Urothelium cell line (cell line): ENCODE measurements around the gene CYP2J2.
A peak's percentile ranks its signal among the peaks of the same experiment; 100 is the strongest.
"Not testable (repeated sequence)": the region's sequence is repeated elsewhere in the genome, so short reads cannot be mapped to it uniquely, and the experiment has no call there.

Experiments used
- DNase-seq: peaks from one replicate; pipeline ENCODE4 v3.0.0; 2011; ENCODE audit warnings: low spot score, mixed read lengths
- FAIRE-seq: peaks from 2 replicates; lab custom pipeline; 2011; peaks lifted over from hg19 to GRCh38; lab: Jason Lieb, UNC

Gene CYP2J2, protein sequence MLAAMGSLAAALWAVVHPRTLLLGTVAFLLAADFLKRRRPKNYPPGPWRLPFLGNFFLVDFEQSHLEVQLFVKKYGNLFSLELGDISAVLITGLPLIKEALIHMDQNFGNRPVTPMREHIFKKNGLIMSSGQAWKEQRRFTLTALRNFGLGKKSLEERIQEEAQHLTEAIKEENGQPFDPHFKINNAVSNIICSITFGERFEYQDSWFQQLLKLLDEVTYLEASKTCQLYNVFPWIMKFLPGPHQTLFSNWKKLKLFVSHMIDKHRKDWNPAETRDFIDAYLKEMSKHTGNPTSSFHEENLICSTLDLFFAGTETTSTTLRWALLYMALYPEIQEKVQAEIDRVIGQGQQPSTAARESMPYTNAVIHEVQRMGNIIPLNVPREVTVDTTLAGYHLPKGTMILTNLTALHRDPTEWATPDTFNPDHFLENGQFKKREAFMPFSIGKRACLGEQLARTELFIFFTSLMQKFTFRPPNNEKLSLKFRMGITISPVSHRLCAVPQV

DNA sequence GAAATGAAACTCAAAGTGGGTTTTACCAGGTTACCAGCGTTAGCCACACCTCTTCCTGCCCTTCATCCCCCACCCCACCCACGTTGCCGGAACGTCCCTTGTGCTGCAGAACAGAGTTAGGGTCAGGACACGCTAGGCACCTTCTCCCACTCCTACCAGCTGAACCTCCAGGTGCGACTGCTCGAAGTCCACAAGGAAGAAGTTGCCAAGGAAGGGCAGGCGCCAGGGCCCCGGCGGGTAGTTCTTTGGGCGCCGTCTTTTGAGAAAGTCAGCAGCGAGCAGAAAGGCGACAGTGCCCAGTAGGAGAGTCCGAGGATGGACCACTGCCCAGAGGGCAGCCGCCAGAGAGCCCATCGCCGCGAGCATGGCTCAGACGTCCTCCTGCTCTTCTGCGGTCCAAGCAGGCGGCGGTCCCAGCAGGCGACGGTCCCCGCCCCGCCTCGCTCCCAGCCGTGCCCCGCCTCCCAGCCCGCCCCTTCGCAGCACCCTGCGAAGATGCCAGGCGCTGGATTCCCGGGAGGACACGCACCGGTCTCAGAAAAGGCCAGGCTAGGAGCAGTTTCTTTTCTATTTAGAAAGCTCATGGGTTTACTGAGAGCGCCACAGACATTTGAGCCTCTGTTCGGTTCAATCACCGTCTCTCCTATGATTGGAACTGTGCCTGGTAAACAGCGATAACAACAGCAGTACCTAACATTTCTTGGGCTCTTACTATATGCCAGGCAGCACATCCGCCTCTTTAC is at the start of gene CYP2J2:
CYP2J2 (minus strand) TSS at position 393 of the 743 bp plus-strand sequence; CDS start at position 366, 27 bp downstream.
- DNase-seq: peak; percentile 81
- FAIRE-seq: peak; percentile 46

DNA sequence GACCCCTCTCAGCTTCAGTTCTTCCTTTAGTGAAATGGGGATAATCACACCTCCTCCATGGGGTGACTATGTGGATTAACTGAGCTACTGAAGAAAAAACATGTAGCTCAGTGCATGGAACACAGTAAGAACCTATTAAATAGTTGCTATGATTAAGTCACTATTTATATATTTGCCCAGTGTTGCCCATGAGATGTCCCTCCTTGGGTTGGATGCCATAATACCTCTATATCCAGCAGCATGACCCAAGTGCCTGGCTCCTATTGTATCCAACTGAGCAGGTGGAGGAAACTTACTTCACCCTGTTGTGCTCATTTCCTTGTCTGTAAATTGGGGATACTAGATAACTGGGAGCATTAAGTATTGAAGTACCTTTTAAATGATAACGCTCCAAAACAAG is 47.1 kb upstream of the CYP2J2 start:
- FAIRE-seq (no peak), DNase-seq (no peak)

DNA sequence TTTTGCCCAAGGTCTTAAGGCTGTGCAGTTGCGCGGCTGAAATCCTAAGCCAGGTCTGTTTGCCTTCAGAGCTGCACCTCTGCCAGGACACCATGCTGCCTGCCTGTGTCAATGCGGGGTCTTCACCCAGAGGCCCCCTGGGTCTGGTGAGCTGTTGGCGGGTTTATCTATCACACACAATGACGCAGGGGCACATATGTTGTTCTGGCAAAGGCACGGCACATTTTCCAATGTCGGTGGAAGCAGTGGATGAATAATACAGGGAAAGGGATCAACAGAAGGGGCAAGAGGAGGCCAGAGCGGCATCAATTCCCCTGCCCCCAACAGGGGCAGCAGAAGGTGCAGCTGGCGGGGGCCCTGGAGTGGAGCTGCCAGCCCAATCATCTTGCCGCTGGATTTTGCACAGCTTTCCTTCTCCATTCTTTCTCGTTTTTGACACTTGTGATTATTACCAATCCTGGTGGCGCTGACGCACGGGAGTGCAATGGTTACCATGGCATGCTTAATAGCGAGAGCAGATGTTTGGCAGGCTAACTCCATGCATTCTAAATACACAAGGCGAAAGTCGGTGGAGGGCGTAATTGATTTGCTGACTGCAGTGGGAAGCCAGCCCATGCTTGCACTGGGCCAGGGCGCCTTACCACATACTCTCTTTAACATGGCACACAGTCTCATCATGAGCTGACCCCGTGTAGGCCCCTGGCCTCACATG is 45.8 kb upstream of the CYP2J2 start:
- FAIRE-seq (no peak), DNase-seq (no peak)

DNA sequence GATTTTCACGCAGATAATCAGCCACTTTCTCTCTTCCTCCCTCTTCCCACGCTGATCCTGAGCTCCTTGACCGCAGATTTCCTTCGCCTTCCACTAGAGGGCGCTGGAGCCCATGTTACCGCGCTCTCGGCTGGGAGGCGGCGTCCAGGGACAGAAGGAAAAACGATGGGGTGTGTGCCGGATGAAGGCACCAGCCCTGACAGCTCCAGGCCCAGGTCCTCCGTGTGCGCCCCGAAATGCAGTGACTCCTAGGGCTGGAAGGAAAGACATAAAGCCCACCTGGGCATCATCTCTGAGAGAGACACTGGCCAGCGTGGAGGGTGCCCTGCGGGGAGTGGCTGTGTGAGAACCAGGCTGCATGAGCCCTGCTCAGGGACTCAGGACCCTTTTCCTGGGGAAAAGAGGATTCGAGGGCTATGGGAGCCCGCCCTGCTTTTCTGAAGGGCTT is 44.9 kb upstream of the CYP2J2 start:
- FAIRE-seq (no peak), DNase-seq (peak; percentile 85)

DNA sequence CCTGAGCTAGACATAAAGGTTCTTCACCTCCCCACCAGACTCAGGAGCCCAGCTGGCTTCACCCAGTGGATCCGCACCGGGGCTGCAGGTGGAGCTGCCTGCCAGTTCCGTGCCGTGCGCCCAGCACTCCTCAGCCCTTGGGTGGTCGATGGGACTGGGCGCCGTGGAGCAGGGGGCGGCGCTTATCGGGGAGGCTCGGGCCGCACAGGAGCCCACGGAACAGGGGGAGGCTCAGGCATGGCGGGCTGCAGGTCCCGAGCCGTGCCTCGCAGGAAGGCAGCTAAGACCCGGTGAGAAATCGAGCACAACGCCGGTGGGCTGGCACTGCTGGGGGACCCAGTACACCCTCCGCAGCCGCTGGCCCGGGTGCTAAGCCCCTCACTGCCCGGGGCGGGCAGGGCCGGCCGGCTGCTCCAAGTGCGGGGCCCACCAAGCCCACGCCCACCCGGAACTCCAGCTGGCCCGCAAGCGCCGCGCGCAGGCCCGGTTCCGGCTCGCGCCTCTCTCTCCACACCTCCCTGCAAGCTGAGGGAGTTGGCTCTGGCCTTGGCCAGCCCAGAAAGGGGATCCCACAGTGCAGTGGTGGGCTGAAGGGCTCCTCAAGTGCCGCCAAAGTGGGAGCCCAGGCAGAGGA is 43.1 kb upstream of the CYP2J2 start:
- not testable (repeated sequence) for DNase-seq, FAIRE-seq

DNA sequence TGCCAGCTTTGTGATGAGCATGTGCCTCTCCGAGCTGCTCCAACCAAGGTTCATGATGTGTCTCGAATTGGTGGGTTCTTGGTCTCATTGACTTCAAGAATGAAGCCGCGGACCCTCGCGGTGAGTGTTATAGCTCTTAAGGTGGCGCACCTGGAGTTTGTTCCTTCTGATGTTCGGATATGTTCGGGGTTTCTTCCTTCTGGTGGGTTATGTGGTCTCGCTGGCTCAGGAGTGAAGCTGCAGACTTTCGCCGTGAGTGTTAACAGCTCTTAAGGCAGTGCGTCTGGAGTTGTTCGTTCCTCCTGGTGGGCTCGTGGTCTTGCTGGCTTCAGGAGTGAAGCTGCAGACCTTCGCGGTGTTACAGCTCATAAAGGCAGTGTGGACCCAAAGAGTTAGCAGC is 42.2 kb upstream of the CYP2J2 start:
- not testable (repeated sequence) for DNase-seq, FAIRE-seq

DNA sequence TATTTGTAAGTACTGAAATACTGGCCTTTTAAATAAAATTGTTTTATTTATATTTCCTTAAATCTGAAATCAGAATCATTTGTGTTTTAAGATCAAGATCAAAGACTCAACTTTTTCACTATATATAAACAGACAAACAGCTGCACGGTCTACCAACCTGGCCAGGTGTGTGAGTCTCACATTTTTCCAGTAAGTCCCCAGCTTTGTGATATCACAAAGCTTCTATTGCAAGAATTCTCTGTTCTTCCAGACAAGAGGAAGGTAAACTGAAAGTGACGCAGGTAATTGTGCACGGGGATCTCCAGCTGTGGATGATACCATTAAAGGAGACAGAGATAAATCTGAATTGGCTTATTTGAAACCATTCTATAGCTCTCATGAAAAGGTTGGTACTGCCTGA is 41.2 kb upstream of the CYP2J2 start:
- FAIRE-seq (no peak), DNase-seq (no peak)

DNA sequence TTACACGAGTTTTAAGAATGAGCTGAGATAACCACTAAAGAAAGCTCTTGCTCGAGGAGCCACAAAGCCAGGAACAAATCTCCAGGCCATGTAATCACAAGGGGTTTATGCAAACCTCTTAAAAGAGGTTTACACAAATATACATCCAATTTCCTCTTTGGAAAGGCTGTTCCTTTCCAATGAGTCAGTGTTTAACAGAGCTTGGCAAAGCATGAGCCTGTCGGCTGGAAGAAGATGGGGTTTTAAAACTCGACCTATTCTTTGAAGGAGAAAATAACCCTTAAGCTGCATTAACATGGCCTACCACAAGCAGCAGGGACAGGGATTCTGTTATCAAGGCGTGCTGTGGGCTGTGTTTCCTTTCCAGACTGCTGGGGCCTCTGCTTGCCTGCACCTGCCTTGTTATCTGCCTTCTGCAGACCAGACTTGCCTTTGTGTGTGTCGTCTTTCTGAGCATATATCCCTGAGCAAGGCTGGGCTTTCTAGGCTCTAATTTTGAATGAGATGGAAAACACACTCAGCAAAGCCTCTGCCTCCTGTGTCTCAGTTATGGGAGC is 40.6 kb upstream of the CYP2J2 start:
- DNase-seq: no peak
- no peak for FAIRE-seq

DNA sequence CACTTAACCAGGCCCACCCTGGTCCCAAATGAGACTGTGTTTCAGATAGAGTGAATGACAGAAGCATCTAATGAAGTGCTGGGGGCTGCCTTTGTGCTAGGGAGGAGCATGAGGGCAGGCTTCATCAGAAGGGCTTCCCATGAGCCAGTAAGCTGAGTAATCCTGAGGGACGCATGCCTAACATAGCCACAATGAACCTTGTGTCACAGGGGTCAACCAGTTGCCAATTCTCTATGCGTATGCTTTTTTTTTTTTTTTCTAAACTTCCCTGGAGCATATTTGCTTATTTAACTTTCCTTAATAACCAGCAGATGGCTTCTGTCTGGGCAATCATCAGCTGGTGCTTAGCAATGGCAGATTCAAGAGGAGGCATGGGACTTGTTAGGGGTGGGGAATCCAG is 25.5 kb upstream of the CYP2J2 start:
- DNase-seq: no peak
- FAIRE-seq: no peak

DNA sequence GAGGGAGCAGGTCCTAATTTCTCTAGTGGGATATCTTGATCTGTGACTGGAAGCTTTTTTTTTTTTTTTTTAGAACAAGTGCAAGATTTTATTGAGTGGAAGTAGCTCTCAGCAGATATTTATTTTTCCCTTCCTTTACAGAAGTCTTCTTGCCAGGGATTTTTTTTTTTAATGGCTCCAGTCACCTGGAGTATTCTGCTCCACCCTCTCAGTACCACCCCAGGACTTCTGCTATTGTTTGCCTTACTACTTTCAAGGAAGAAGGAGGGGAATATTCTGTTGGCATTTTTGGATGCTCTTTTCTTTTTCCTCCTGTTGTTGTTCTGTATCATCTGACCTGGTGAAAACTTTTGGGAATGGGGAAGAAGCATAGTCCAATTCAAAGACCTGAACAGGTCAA is 23.1 kb upstream of the CYP2J2 start:
- FAIRE-seq: no peak
- DNase-seq: no peak

DNA sequence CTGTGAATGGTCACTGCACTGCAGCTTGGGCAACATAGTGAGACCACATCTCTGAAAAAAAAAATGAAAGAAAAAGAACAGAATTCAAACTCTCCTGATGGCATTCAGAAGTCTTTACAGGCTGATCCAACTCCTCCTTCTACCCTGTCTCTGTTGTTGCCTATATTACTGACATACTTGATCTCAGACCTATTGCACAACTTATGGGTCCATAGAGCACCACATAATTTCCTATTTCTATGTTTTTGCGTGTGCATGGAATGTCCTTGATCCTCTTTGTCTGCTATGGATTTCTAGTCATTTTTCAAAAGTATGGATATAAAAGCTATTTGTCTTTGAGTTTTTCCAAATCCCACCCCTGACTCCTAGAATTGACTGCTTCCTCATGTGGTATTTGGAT is 22.4 kb upstream of the CYP2J2 start:
- DNase-seq: no peak
- no peak for FAIRE-seq

DNA sequence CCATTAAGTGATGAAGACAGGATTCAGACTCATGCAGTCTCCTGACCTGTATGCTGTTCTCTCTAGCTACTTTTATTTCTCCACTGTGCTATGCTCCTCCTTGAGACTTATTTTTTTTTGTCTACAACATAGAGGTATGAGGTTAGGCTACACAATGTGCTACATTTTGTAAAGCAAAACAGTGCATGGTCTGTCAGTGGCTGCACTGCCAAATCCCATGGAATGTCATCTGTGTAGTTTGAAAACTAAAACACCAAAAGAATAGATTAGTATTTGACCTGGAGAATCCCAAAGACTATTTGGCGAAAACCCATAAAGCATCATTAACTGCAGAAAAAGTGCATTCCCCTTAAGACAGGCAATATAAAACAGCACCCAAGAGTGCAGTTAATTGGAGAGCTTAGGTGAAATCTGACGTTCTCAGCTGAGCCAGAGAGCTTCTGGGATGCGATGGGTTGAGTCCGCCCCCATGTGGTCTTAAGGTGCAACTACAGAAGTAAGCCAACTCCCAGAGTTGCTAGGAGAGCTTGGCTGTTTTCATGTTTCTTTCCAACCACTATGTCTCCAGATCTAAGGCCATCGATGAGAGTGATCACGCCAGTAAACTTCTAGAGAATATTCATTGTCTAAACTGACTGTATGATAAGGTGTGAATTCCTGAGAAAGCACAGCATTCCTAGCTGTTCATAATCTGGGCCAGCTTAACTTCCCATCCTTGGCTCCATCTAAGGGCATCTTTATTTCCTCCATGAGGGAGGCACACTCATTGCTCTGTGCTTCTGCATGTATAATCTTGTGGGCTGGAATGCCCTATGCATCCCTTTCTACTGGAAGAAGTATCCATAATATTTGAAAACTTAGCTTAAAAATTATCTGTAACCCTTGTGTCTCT is 20.7 kb upstream of the CYP2J2 start:
- no peak for FAIRE-seq
- DNase-seq: peak; percentile 75

DNA sequence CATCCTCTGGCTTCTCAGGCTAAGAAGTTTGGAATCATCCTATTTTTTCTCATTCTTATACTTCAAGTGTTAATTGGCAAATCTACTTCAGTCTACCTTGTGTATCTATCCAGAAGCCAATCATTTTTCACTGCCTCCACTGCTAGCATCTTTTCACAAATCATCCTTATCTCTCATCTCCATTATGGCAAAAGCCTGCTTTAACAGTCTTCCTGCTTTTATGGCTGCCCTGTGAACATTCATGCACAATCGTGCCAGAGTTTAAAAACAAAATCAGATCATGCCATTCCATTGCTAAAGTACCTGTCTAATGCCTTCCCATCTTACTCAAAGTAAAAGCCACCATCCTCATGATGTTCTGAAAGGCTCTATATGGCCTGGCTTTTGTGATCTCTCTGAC is 19.2 kb upstream of the CYP2J2 start:
- no peak for DNase-seq
- FAIRE-seq: no peak

DNA sequence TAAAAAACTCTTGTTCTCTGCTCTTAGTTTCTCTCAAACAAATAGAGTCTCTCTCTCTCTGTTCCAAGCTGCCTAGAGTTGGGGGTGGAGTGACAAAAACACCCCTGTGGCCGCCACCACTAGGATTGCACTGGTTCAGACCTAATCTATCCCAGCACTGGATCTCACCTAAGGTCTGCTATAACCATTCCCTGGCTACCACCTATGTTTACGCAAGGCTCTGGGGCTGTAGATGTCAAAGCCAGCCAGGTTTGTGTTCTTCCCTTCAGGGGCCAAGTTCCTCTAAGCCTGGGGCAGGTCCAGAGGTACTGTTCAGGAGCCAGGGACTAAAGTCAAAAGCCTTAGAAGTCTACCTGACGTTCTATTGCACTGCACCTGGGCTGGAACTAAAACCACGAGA is 12.8 kb upstream of the CYP2J2 start:
- no peak for FAIRE-seq
- no peak for DNase-seq

DNA sequence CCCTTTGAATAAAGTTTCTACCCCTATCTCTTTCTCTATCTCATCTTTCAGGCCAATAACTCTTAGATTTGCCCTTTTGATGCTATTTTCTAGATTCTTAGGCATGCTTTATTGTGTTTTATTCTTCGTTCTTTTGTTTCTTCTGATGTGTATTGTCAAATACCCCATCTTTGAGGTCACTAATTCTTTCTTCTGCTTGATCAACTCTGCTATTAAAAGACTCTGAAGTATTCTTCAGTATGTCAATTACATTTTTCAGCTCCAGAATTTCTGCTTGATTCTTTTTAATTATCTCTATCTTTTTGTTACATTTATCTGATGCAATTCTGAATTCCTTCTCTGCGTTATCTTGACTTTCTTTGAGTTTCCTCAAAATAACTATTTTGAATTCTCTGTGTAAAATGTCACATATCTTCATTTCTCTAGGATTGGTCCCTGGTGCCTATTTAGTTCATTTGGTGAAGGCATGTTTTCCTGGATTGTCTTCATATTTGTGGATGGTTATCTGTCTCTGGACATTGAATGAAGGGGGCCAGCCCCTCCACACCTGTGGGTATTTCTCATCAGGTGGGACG is 11.2 kb upstream of the CYP2J2 start:
- DNase-seq (no peak), FAIRE-seq (no peak)

DNA sequence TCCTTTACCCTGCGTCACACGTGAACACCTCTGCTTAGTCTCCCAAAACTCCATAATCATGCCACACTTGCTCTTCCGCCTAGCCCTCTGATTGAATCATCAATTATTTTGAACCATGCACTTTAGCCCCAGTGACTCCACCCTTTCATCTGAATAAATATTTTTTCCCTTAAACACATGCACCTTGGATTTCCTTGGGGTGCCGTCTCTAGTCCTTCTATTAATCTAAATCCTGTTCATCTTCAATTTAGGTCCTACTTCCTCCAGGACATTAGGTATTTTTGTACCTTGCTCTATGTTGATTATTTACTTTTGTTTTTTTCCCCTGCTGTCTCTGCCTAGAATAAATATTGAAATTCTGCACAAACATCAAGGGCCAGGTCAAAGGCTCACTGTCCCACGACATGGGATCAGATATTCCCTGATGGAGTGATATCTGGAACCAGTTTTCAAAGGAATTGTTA is 9.8 kb upstream of the CYP2J2 start:
- FAIRE-seq: no peak
- DNase-seq: no peak

DNA sequence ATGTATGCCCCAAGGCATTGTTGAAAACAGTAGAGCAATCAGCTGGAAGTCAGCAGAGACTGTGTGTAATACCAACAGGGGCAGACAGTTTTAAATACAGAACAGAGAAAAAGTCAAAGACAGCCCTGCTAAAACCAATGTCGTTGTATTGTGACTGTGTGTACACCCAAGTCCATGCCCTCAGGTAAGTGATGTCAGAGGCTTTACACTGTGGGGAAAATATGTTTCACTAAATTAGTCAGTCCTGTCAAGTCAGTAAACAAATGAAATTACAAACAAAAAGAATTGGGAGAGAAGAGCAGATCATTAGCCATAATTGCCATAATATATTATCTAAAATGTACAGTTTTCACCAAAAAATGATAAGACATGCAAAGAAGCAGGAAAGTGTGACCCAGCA is 2.4 kb upstream of the CYP2J2 start:
- DNase-seq (no peak), FAIRE-seq (no peak)

DNA sequence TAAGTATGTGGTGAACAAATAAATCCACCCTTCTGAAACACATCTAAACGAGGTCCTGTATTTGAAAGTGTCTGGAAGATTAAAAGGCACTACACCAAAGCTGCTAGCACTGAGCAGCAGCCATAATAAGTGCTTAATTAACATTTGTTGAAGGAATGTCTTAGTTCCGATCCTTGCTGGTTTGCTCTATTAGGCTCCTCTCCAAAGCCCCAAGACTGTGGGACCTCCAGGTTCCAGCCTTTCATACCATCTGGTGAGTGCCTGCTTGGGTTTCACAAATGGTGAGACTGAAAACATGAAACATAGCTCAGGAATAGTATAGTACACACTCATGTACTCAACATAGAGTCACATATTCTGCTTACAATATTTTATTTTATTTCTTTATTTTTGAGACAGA is 640 bp upstream of the CYP2J2 start:
- no peak for DNase-seq

DNA sequence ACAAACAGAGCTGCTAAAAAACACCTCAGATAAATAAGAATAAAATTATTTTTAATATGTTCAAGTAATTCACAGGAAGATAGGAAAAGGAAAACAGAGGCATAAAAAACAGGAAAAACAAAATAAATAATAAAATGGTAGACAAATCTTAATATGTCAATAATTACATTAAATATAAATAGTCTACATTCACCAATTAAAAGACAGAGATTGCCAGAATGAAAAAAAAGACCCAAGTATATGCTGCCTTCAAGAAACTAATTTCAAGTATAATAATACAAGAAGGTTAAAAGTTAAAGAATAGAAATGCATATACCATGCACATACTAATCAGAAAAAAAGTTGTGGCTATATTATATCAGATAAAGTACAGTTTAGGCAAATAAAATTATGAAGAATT is 1.9 kb downstream of the CYP2J2 start:
- no peak for DNase-seq
- no peak for FAIRE-seq

More for the DNA sequence above, 640 bp upstream of the CYP2J2 start:
- no peak for FAIRE-seq
